K562 (cell line): ENCODE data around the gene RHBDD1.

Experiments
- ATF6 ChIP-seq: sonication (generic); formaldehyde crosslinking; IDR thresholded peaks from 2 replicates; pipeline ENCODE4 v1.4.0; 2020; ENCODE audit warnings: mild to moderate bottlenecking, missing genetic modification reagents
- BHLHE40 ChIP-seq: IDR thresholded peaks from 2 replicates; pipeline ENCODE4 v1.6.1; 2011; ENCODE audit warnings: low read length, improper control_type of control experiment
- CTCF ChIP-seq, 3 experiments: IDR thresholded peaks in 2 of 3; conservative IDR thresholded peaks in 1 of 3; 2 replicates each; pipeline ENCODE4 v1.5.1; 2011 to 2012; ENCODE audit warnings: low read length in 3 of 3, mild to moderate bottlenecking in 3 of 3, control low read depth in 2 of 3, improper control_type of control experiment in 1 of 3, inconsistent platforms in 1 of 3, low read depth in 1 of 3, mixed read lengths in 1 of 3, moderate library complexity in 1 of 3; ENCODE audit not compliant: insufficient read depth in 2 of 3
- E2F8 ChIP-seq: fragments of 450-650 bp; IDR thresholded peaks from 2 replicates; pipeline ENCODE4 v1.7.1; 2018; ENCODE audit warnings: mild to moderate bottlenecking, low read depth; ENCODE audit not compliant: partially characterized antibody
- EZH2 ChIP-seq: IDR thresholded peaks from 2 replicates; pipeline ENCODE4 v1.6.1; 2012; ENCODE audit warnings: low read depth, mild to moderate bottlenecking, inconsistent platforms, low read length, borderline replicate concordance
- HOMEZ ChIP-seq: fragments of 250-450 bp; sonication (Bioruptor Pico); IDR thresholded peaks from 2 replicates; pipeline ENCODE4 v1.4.0; 2020; ENCODE audit warnings: mild to moderate bottlenecking, moderate library complexity
- NBN ChIP-seq: fragments of 450-650 bp; IDR thresholded peaks from 2 replicates; pipeline ENCODE4 v1.6.1; 2016; ENCODE audit warnings: low read depth, mild to moderate bottlenecking
- POLR2A ChIP-seq: fragments of 450-650 bp; conservative IDR thresholded peaks from 2 replicates; pipeline ENCODE4 v1.6.1; 2016
- RAD21 ChIP-seq, 2 experiments: fragments of 250-450 bp in 1 of 2; fragments of 450-650 bp in 1 of 2; sonication (Bioruptor Pico) in 1 of 2; formaldehyde crosslinking in 1 of 2; IDR thresholded peaks in 1 of 2; conservative IDR thresholded peaks in 1 of 2; 2 replicates each; pipeline versions ENCODE4 v1.4.0 to v1.8.0; 2020 to 2022; ENCODE audit warnings: mild to moderate bottlenecking in 2 of 2, moderate library complexity in 1 of 2
- REST ChIP-seq, 2 experiments: fragments of 450-650 bp; formaldehyde crosslinking in 1 of 2; IDR thresholded peaks; 2 replicates each; pipeline versions ENCODE4 v1.4.0 to v1.6.1; 2014 to 2020; ENCODE audit warnings: mild to moderate bottlenecking in 2 of 2, borderline replicate concordance in 1 of 2, low read depth in 1 of 2
- SP1 ChIP-seq: sonication (generic); formaldehyde crosslinking; IDR thresholded peaks from 2 replicates; pipeline ENCODE4 v1.8.1; 2022; ENCODE audit warnings: mild to moderate bottlenecking, missing genetic modification reagents

- TF ChIP-seq REST (IDR thresholded peaks at IDR 0.05; ENCODE audit: borderline replicate concordance) (no peak), REST (CRISPR knock-in tag; IDR thresholded peaks at IDR 0.05; ENCODE audit: low read depth) (no peak), CTCF (IDR thresholded peaks at IDR 0.05 in 2 of 3, conservative IDR thresholded peaks at IDR 0.05 in 1 of 3; ENCODE audit: insufficient read depth in 2 of 3, low read depth in 1 of 3, low read length in 3 of 3) (no peak), BHLHE40 (no peak), POLR2A (no peak), HOMEZ (CRISPR knock-in tag) (no peak), SP1 (CRISPR knock-in tag) (no peak), E2F8 (no peak), ATF6 (CRISPR knock-in tag) (no peak), RAD21 (CRISPR knock-in tag; conservative IDR thresholded peaks at IDR 0.05 in 1 of 2, IDR thresholded peaks at IDR 0.05 in 1 of 2) (no peak), NBN (no peak), EZH2 (no peak)
Observed at GRCh38 chr2:227036527-227036926, 200.7 kb downstream of the RHBDD1 start.
